Activated gamma-delta T cell (primary cell): ENCODE data around the gene UNC79.
"Not testable (repeated sequence)": the region's sequence is repeated elsewhere in the genome, so short reads cannot be mapped to it uniquely, and the experiment has no call there.

ENCODE experiments used
- DNase-seq: peaks from one replicate; lab custom pipeline; 2025; lab: John Stamatoyannopoulos, UW
- total RNA-seq, 2 donors: gene quantifications; one replicate each; lab custom pipeline; 2026; lab: John Stamatoyannopoulos, UW

UNC79 gene
- 0.05 to 0.17 reads per million in 2 donors for total RNA-seq

DNA sequence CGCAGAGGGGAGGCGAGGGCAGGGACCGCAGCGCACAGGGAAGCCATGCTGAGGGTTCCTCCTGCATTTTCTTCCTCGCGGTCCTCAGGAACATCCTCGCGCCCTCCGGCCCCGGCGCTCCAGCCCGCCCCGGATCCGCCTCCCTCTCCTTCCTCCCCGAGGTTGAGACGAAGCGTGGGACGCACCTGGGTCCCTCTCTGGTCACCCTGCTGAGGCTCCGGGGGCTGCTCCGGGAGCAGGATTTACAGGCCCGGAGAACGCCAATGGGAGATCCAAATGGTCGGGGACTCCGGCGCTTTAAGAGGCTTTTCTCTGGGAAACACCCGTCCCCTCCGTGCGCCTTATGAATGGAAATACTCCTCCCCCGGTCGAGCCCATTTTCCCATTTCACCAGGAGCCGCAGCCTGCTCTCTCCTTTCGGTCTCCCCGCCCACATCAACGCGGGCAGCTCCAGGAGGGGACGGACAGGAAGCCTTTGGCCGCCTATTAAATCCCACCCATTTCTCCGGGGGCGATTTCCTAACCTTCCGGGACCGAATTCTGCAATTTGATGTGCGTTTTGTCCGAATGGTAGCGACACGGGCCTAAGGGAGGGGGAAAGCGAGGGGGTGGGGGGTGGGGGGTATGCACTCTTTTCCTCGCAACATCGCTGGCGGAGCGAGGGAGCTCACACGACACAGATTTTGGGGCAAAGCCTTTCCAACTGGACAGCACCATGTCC lies at the start of gene UNC79:
Gene UNC79, plus strand, starts transcription at position 625 of the 721 bp plus-strand sequence. Its CDS starts 91 bp downstream, at position 716.
- DNase-seq = no peak

DNA sequence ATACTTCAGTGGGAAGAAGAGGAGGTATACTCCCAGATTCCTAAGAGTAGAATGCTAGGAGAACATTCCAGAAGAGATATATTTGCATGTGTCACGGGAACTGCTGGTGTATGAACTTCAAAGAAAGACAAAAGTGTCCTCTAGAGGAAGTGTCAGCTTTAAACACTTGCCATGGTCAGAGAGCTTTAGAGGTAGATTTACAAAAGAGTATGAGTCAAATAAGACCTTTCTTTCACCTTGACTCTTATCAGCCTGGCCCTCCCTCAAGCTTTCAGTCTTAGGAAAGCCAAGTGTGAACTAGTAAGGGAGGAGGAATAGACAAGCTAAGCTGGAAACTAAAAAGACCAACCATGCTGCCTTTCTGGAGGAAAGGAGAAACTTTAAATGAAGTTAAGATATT lies 49.1 kb upstream of the UNC79 start:
- DNase-seq = no peak

GRCh38 chr14:93384256-93384655 lies 46.5 kb upstream of the UNC79 start:
- not testable (repeated sequence) for DNase-seq

DNA sequence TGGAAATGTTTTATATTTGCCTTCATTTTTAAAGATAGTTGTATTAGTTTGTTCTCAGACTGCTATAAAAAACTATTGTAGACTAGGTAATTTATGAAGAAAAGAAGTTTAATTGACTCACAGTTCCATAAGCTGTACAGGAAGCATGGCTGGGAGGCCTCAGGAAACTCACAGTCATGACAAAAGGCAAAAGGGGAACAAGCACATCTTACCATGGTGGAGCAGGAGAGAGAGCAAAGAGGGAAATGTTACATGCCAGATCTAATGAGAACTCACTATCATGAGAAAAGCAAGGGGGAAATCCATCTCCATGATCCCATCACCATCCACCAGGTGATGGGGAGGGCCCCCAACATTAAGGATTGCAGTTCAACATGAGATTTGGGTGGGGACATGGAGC lies 35.5 kb upstream of the UNC79 start:
- DNase-seq = no peak

GRCh38 chr14:93396456-93396855 lies 34.3 kb upstream of the UNC79 start:
- no peak for DNase-seq

DNA sequence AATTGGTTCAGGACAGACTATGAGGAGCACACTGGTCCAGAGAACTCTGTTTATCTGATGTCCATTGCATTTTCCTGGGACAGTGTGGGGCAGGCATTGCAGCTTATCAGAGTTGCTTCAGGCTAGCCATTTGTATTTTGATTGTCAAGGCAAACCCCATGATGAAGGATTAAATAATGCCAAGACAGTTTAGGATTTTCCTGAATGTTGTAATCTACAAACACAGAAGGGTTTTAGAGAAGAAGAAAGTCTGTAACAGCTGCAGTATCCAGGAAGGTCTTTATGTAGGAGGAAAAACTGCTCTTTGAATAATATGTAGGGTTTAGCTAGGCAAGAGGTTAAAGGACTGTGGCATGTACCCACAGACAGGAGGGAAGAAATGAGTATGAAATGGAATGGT lies 32.2 kb upstream of the UNC79 start:
- no peak for DNase-seq

DNA sequence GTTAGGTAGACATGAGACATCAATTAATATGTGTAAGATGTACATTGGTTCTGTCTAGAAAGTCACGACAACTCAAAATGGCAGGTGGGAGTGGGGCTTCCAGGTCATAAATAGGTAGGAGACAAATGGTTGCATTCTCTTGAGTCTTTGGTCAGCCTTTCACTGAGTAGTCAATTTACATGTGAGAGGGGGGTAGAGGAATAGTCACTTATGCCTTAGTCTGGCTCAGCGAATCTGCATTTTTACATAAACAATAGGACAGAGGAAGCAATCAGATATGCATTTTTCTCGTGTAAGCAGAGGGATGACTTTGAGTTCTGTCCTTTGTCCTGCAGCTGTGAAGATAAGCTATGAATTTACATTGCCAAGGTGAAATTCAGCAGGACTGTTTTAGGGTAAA lies 27.8 kb upstream of the UNC79 start:
- DNase-seq = no peak

- no peak for DNase-seq
These were observed 20.7 kb upstream of the UNC79 start for GRCh38 chr14:93410021-93410420.

DNA sequence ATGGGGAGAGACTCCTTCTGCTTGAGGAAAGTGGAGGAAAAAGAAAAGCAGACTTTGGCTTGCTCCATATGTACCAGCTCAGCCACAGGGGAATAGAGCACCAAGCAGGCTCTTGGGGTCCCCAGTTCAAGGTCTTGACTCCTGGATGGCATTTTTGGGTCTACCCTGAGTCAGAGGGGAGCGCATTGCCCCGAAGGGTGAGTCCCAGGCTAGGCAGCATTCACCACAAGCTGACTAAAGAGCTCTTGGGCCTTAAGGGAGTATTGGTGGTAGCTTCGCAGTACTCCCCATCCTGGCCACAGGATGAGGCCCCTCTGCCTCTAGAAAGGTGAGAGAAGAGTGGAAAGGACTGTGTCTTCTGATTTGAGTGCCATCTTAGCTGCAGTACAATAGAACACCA lies 19.8 kb upstream of the UNC79 start:
- DNase-seq = no peak

GRCh38 chr14:93425136-93425535 lies 5.6 kb upstream of the UNC79 start:
- not testable (repeated sequence) for DNase-seq

GRCh38 chr14:93426750-93427149 lies 4.0 kb upstream of the UNC79 start:
- no peak for DNase-seq

DNA sequence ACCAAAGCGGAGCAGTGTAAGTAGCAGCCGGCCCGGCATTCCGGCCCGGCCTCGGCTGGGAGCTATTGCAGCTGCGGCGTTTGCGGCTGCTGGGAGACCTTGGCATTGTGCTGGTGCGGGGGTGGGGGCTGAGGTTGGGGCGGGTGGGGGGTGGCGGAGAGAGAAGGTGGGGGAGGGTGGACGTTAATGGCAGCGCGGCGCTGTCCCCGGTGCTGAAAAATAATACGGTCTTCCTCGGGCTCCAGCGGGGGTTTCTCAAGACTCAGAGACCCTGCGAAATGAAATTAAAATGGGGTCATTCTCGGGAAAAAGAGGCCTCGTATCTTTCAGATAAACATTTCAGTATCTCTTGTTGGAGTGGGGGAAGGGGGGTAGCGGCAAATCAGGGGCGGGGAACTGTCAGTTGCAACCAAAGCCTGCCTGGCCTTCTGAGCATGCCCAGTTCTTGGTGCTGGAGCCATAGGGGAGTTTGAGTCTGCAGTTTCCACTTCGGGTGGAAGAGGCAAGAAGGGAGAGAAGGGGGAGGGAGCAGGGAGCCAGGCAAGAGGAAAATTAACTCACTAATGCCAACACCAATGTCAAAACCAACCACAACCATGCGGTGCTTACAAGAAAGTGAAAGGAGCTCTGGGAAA lies 414 bp downstream of the UNC79 start:
- DNase-seq = no peak

GRCh38 chr14:93454224-93454623 lies 23.5 kb downstream of the UNC79 start:
- no peak for DNase-seq

DNA sequence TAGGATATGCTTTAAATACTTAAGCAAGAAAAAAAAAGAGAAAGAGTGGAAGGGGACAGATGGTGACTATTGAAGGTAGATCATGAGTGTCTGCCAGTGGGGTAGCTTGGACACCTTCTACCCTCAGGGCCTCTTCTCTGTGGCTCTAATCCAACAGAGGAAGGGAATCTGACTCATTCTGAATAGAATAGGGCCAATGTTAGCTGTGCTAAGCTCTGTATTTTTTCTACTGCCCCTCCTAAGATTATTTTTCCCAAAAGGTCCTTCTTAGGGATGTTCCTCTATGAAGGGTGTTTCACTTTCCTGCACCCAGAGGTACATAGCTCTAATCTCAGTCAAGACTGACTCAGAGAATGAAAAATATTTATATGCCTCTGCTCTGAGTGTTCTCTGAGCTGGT lies 25.6 kb downstream of the UNC79 start:
- DNase-seq = no peak

DNA sequence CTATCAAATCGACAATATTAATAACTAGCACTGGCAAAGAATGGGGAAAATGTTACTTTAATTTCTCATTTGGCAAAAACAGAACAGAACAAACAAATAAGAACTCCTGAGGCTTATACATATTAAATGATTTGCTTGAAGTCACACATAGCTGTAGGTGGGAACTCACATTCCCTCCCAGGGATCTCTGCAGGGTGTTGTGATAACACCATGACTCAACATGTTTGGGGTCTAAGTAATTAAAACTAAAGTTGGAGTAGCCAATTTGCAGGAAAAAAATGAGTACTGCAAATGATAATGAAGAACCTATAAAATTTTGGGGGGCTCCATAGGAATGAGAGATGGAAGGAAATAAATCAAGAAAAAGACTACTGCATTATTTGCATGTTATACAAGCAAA lies 27.5 kb downstream of the UNC79 start:
- DNase-seq = no peak

GRCh38 chr14:93462479-93462878 lies 31.7 kb downstream of the UNC79 start:
- no peak for DNase-seq

DNA sequence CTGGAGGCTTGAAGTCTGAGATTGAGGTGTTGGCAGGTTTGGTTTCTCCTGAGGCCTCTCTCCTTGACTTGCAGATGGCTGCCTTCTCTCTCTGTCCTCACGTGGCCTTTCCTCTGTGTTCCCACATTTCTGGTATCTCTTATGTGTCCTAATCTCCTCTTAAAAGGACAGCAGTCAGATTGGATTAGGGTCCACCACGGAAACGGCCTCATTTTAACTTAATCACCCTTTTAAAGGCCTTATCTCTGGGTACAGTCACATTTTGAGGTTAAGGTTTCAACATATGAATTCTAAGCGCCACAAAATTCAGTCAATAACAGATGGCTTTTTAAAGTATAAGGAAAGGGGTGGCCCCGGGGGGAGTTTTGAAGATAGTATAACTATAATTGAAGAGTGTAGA lies 33.5 kb downstream of the UNC79 start:
- DNase-seq = no peak

DNA sequence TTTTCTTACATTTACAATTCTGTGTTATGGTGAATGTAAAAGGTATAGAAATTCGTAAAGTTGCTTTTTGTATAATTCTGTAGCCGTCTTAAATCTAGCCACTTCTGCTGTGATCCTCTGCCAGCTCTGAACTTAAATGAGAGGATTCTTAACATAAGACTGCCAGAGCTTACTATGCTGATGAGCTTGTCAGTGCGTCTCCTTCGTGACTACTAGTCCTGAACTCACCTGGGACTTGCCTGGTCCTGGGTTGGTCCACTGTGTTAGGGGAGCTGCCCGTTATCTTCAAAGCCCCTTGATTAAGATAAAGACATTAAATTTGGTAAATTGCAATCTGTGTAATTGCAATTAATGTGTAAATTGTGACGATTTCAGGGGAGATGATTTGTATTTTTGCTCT lies 44.7 kb downstream of the UNC79 start:
- no peak for DNase-seq

DNA sequence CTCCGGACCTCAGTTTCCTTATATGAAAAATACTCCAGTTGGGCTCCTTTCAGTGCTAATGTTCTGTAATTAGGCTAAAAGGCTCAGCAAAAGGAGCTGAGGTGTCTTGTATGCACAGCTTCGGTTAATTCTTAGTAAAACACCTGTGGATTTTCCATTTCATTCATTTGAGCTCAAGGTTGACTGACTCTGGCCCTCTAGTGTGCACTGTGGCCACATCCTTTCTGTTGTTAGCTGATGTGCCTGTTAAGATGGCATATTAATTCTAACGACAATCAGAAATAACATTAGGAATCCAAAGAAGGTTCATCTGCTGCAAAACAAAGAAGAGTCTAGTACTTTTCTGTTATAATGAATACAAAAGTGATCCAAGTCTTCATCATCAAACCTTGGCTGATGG lies 45.6 kb downstream of the UNC79 start:
- no peak for DNase-seq

DNA sequence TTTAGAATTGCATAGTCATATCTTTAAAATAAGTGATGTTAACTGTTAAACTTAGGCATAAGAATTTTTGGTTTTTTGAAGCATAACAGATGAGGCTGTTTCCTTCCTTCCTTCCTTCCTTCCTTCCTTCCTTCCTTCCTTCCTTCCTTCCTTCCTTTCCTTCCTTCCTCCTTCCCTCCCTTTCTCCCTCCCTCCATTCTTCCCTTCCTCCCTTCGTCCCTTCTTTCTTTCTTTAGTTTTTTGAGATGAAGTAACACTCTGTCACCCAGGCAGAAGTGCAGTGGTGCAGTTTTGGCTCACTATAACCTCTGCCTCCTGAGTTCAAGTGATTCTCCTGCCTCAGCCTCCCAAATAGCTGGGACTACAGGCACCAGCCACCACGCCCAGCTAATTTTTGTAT lies 48.3 kb downstream of the UNC79 start:
- not testable (repeated sequence) for DNase-seq

DNA sequence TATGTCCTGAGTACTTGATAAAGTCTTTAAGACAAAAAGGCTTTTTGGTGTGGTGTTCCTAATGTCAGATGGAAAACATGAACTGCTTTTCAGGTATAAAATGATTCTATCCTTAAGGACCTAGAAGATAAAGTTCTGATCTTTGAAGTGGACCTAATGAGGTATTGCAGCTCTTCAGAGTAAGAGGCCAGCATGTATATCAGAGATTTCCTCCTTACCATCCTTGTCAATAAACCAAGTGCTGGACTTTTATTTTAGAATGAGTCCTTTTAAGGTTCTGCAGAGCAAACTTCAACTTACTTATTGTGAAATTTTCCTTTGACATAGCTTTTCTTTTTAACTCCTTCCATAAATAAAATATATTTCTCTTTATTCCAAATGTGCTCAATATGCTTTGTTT lies 50.1 kb downstream of the UNC79 start:
- DNase-seq = no peak

DNA sequence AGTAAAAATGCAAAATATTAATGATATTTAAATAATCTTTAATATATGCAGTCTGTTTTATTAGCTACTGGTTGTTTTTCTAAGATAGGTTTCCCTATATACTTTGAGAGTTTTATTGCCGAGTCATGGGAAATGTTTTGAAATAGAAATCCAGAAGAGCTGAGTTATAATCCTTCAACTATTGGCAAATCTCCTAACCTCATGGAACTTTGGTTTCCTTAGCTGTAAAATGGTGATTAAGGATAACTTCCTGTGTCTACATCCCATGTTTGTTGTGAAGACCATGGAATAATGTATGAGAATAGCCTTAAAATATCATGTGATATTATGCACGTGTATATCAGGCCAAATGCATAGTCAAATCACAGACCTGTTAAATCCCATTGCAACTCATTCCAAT lies 51.0 kb downstream of the UNC79 start:
- no peak for DNase-seq

- DNase-seq = no peak
These were observed 59.3 kb downstream of the UNC79 start for GRCh38 chr14:93490001-93490400.

- DNase-seq = no peak
These were observed 62.3 kb downstream of the UNC79 start for GRCh38 chr14:93493054-93493453.
